DND-41 (cell line): Measurements from ENCODE around the gene LRRC53.

ENCODE experiments used
- ATAC-seq: fragments of 200-7000 bp; cut with Tn5 transposase; 3 replicates; pipeline ENCODE4 v1.9.1; 2021; ENCODE audit warnings: low read depth; ENCODE audit not compliant: insufficient read depth
- DNase-seq: peaks from one replicate; pipeline ENCODE4 v3.0.0-alpha.2; 2020
- H2AFZ ChIP-seq: 2 replicates; pipeline ENCODE4 v1.6.0; 2012; ENCODE audit warnings: low read depth, low read length
- H3K27ac ChIP-seq: 2 replicates; pipeline ENCODE4 v1.5.1; 2012; ENCODE audit warnings: low read length, inconsistent platforms
- H3K27me3 ChIP-seq: fragments of 200-600 bp; sonication (generic); 2 replicates; pipeline ENCODE4 v1.6.0; 2012; ENCODE audit warnings: low read length, mild to moderate bottlenecking, inconsistent platforms; ENCODE audit not compliant: insufficient read depth, poor library complexity
- H3K36me3 ChIP-seq: 2 replicates; pipeline ENCODE4 v1.5.1; 2012; ENCODE audit warnings: low read length, inconsistent platforms; ENCODE audit not compliant: insufficient read depth
- H3K4me1 ChIP-seq: 2 replicates; pipeline ENCODE4 v1.5.1; 2012; ENCODE audit warnings: mild to moderate bottlenecking, low read length; ENCODE audit not compliant: insufficient read depth
- H3K4me2 ChIP-seq: 2 replicates; pipeline ENCODE4 v1.6.0; 2012; ENCODE audit warnings: mild to moderate bottlenecking, moderate library complexity, low read length, inconsistent platforms; ENCODE audit not compliant: insufficient read depth
- H3K4me3 ChIP-seq, 2 experiments: fragments of 200-600 bp in 1 of 2; shearing (Covaris generic) in 1 of 2; 2 replicates each; pipeline ENCODE4 v1.5.1; 2012 to 2016; ENCODE audit warnings: inconsistent platforms in 2 of 2, low read length in 2 of 2, mild to moderate bottlenecking in 2 of 2, low read depth in 1 of 2, moderate library complexity in 1 of 2
- H3K79me2 ChIP-seq: 2 replicates; pipeline ENCODE4 v1.6.0; 2012; ENCODE audit warnings: low read length, inconsistent platforms; ENCODE audit not compliant: insufficient read depth
- H3K9ac ChIP-seq: 2 replicates; pipeline ENCODE4 v1.6.0; 2012; ENCODE audit warnings: low read depth, mild to moderate bottlenecking, inconsistent platforms, low read length, moderate library complexity
- H3K9me3 ChIP-seq: 2 replicates; pipeline ENCODE4 v1.5.1; 2012; ENCODE audit warnings: low read length, moderate library complexity, mild to moderate bottlenecking, inconsistent platforms; ENCODE audit not compliant: insufficient read depth, severe bottlenecking
- H4K20me1 ChIP-seq: 2 replicates; pipeline ENCODE4 v1.6.0; 2012; ENCODE audit warnings: low read length; ENCODE audit not compliant: insufficient read depth
- EZH2 ChIP-seq: IDR thresholded peaks from 3 replicates; pipeline ENCODE4 v1.6.1; 2012; ENCODE audit warnings: borderline replicate concordance, low read depth, mild to moderate bottlenecking, moderate library complexity, low read length, inconsistent platforms; ENCODE audit not compliant: severe bottlenecking
- TF ChIP-seq, protein P1 (sequence below): IDR thresholded peaks from 2 replicates; pipeline ENCODE4 v1.5.1; 2012; ENCODE audit warnings: borderline replicate concordance, low read length, moderate library complexity, mild to moderate bottlenecking; ENCODE audit not compliant: poor library complexity, severe bottlenecking; ENCODE audit errors: extremely low read depth

The LRRC53 gene

DNA sequence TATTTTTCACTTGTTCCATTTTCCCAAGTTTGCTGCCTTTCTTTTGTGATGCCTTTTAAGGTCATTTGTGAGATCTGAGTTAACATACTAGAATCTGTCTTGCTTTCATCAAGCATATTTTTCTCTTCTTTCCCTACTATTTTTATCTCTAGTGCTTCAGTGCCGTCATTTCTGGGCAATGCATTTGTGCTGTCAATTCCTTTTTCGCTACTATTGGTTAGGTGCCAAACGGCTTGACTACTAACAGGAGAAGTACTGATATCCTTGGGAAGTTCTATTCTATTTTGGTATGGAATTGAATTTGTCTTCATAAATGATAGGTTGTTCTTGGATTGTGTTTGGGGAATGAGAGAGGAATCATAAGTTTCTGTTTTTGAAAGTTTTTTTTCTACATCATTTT is 42.2 kb downstream of the LRRC53 start:
- Histone ChIP-seq H3K4me1 (no peaks in the 10 kb centered on the region), H4K20me1 (no peaks in the 10 kb centered on the region), H2AFZ (no peak overlapping the region), H3K4me3 (no peak overlapping the region), H3K27ac (no peak overlapping the region), H3K9ac (no peak overlapping the region), H3K79me2 (no peaks in the 10 kb centered on the region), H3K9me3 (no peaks in the 10 kb centered on the region), H3K27me3 (peaks cover 4% of the 10 kb centered on the region), H3K36me3 (no peaks in the 10 kb centered on the region), H3K4me2 (no peak overlapping the region)
- TF ChIP-seq, protein P1, sequence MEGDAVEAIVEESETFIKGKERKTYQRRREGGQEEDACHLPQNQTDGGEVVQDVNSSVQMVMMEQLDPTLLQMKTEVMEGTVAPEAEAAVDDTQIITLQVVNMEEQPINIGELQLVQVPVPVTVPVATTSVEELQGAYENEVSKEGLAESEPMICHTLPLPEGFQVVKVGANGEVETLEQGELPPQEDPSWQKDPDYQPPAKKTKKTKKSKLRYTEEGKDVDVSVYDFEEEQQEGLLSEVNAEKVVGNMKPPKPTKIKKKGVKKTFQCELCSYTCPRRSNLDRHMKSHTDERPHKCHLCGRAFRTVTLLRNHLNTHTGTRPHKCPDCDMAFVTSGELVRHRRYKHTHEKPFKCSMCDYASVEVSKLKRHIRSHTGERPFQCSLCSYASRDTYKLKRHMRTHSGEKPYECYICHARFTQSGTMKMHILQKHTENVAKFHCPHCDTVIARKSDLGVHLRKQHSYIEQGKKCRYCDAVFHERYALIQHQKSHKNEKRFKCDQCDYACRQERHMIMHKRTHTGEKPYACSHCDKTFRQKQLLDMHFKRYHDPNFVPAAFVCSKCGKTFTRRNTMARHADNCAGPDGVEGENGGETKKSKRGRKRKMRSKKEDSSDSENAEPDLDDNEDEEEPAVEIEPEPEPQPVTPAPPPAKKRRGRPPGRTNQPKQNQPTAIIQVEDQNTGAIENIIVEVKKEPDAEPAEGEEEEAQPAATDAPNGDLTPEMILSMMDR, result no peak
- TF ChIP-seq EZH2, result no peak
- DNase-seq (no peak), ATAC-seq (no peak)

- Histone ChIP-seq H3K36me3 (no peaks in the 10 kb centered on the region), H3K9ac (no peak overlapping the region), H2AFZ (no peak overlapping the region), H3K27ac (no peak overlapping the region), H3K4me3 (no peak overlapping the region), H3K4me2 (no peak overlapping the region), H3K9me3 (no peaks in the 10 kb centered on the region), H3K4me1 (no peaks in the 10 kb centered on the region), H3K27me3 (peaks cover 4% of the 10 kb centered on the region), H4K20me1 (no peaks in the 10 kb centered on the region), H3K79me2 (no peaks in the 10 kb centered on the region)
- TF ChIP-seq, protein P1, result peak; percentile 71
- TF ChIP-seq EZH2, result no peak
- DNase-seq (no peak), ATAC-seq (no peak)
These were observed 43.3 kb downstream of the LRRC53 start for GRCh38 chr1:74468982-74469603.

GRCh38 chr1:74467786-74468377 is 44.5 kb downstream of the LRRC53 start:
- no peaks in the 10 kb centered on the region for H3K4me1 ChIP-seq
- no peak for DNase-seq
- peaks cover 4% of the 10 kb centered on the region for H3K27me3 ChIP-seq
- H2AFZ ChIP-seq, result no peak overlapping the region
- H3K9ac ChIP-seq, result no peak overlapping the region
- H3K4me3 ChIP-seq, result no peak overlapping the region
- no peaks in the 10 kb centered on the region for H3K36me3 ChIP-seq
- no peak for ATAC-seq
- H3K27ac ChIP-seq, result no peak overlapping the region
- no peaks in the 10 kb centered on the region for H3K79me2 ChIP-seq
- H3K4me2 ChIP-seq, result no peak overlapping the region
- TF ChIP-seq EZH2, result no peak
- TF ChIP-seq, protein P1, result no peak
- H3K9me3 ChIP-seq, result no peaks in the 10 kb centered on the region
- no peaks in the 10 kb centered on the region for H4K20me1 ChIP-seq
